Hematopoietic multipotent progenitor cell (in vitro differentiated cells): ENCODE results near the gene RCAN2. TPM values are rescaled to one million over a fixed set of nuclear protein-coding genes. Genes with fewer than 3 reads are reported as not detected.

ENCODE experiments used
- DNase-seq, 3 donors: peaks; one replicate each; pipeline ENCODE4 v3.0.0-alpha.2; 2011 to 2015; ENCODE audit warnings: low read depth in 2 of 3, low spot score in 2 of 3
- total RNA-seq: library from RNA; depleted of rRNA; stranded (reverse); fragments of >200 nt; gene quantifications from one replicate; pipeline ENCODE4 v1.2.3, GENCODE V29; 2012

RCAN2 gene
- total RNA-seq, 1 donor: under 0.01 TPM

DNA sequence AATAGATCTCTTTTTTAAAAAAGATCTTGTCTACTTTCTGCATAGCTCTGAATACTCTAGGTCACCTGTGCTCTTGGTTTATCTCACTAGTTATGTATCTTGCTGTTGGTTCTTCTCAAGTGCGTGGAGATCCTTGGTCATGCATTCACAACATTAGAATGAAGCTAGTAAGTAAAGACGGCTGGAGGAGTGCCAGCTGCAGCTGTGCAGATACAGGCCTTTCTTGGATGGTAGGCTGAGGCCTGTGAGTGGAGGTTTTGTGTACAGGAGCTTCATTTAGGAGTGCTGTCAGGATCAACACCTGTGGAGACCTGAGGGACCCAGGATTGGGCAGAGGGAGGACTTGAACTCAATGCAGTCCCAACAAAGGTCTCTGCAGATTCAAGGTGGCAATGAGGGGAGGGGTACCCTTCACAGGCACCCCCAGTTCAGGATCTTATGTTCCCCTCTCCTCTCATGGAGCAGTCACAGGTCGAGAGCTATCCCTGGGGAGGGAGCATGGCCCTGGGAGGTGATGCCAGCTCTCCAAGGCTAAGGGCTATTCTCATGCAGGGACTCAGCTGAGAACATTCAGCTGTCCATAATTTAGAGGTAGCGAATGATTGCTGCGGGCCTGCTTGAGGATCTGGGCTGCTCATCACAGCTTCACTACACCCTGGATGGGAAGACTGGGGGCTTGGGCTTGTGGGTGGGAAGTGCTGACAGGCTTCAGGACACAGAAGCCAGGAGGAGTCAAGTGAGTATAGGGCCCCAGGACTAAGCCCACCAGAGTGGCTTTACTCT, 221.6 kb downstream of the RCAN2 start:
- DNase-seq: no peak

DNA sequence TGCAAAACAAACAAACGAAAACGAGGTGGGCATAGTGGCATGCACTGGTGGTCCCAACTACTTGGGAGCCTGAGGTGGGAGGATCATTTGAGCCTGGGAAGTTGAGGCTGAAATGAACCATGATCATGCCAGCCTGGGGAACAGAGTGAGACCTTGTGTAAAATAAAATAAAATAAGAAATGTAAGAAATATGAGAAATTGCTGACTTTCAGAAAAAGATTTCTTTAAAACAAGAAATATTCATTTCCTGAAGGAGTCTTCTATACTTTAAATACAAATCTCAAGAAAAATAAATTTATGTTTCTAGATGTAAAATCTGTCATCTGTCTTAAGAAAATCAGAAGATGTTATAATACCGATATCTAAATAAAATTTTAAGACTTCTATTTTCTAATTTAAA, 223.7 kb downstream of the RCAN2 start:
- DNase-seq: no peak

DNA sequence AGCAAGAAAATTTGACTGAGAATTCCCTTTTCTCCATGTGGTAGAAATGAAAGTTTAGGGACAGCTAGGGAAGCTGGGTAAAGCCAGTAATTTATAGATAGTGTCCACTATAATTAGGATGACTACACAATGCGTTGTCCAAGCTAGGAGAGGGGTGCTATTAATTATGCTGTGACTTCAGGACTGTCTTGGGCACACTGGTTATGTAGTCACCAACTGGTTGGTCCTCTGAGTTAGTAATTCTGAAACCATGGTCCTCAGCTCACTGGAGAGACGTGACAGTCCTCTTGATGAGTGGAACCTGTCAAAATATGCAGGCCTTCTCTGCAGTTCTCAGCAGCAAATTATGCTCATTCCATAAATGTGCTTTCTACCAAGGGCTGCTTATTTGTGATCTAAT, 225.9 kb downstream of the RCAN2 start:
- no peak for DNase-seq

DNA sequence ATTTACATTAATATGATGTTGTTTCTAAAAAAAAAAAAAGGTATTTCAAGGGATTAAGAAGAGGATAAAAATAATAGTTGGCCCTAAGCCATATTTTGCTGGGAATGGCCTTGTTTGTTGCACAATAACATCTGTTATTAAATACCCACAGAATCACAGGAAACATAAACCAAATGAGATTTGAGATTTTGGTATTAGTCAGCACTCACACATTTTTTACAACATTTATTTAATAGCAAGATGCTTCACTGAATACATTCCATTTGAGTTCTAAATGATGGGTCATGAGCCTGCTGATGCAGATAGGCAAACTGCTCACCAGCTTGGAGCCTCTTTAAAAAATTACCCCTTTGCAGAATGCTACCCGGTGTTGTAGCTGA, 227.6 kb downstream of the RCAN2 start:
- peak in 2 of 3 donors; percentile 25 to 57 for DNase-seq

DNA sequence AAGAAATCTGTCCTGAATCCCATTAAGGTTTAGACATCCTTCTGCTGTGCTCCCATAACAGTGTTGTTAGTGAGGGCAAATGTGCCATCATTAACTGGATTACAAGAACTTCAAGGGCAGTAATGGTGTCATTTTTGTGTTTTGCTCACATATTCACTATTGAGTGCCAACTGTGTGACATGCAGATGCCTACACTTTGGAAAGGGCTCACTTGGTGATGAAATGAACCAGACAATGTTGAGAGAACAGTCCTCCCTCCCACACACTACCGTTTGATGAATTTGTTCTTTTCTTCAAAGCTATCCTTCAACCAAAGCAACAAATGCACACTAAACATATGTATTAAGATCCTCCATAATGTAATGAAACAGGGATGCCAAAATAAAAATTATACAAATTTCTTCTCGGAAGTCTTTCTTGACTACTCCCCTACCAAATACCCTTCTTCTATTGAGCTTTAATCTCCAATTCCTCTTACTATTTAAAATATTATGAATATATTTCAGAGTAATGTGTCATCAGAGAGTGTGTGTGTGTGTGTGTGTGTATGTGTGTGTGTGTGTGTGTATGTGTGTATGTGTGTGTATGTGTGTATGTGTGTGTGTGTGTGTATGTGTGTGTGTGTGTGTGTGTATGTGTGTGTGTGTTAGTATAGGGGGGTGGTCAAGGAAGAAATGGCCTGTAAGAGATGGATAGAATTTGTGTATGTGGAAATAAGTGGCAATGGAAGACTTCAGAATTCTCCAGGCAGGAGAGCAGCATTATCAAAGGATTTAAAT, 228.1 kb downstream of the RCAN2 start:
- DNase-seq: no peak

DNA sequence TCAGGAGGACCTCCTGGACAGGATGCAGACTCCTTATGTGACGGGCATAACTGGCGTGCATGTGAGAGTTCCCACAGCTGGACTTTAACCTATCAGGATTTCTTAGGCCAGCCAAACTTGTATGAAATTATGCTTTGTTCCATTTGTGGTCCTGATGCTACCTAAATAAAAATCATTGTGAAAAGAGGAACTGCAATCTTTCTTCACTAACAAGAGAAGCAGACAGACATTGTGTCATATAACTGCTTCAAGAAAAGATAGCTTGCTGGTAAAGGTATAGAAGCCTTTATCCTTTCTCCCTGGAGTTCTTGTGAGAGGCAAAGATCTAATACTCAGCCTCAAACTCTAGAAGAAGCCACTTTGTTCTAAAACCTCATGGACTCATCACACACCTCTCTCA, 233.0 kb downstream of the RCAN2 start:
- DNase-seq: no peak

DNA sequence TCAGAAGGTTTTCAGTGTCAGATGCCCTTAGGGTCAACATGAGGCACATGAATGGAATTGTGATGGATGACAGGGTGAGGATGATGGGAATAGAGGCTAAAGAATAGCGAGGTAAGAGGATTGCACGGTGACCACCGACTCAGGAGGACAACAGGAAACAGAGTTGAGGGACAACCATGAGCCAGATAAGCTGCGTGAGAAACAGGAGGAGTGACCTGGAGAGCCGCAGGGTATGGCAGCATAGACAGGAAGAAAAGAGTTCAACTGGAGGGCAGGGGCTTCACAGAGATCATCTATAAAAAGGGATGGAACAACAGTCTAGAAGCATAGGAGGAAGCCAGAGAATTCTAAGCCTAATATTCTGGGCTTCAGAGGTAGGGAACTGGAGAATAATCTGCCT, 235.7 kb downstream of the RCAN2 start:
- DNase-seq: no peak

DNA sequence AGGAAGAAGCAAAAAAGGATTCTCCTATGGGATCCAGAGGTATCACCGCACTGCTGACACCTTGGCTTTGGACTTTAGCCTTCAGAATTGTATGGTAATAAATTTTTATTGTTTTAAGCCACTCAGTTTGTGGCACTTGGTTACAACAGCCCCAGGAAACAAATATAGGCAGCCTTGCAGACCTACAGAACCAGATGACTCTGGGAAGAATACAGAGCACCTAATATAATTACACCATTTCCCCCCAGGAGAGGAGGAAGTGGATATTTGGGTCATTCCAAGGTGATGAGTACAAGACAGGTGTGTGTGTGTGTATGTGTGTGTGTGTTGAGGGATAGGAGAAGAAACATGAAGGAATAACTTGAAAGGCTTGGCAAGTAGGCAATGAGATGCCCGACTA, 236.3 kb downstream of the RCAN2 start:
- no peak for DNase-seq

DNA sequence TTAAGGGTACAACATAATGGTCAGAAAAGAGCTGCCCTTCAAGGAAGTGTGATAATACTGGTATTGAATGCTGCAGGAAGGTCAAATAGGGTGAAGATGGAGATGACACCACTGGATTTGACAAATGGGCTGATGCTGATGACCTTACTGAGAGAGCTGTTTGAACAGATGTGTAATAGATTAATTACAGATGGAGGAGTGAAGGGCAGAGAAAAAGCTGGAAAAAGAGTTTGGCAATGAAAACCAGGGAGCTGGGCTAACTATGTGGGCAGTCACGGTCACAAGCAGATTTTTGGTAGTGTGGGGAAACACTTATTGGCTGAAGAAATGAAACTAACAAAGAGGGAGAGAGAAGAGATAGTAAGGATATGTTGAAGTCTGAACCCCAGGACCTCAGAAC, 236.9 kb downstream of the RCAN2 start:
- DNase-seq: no peak

DNA sequence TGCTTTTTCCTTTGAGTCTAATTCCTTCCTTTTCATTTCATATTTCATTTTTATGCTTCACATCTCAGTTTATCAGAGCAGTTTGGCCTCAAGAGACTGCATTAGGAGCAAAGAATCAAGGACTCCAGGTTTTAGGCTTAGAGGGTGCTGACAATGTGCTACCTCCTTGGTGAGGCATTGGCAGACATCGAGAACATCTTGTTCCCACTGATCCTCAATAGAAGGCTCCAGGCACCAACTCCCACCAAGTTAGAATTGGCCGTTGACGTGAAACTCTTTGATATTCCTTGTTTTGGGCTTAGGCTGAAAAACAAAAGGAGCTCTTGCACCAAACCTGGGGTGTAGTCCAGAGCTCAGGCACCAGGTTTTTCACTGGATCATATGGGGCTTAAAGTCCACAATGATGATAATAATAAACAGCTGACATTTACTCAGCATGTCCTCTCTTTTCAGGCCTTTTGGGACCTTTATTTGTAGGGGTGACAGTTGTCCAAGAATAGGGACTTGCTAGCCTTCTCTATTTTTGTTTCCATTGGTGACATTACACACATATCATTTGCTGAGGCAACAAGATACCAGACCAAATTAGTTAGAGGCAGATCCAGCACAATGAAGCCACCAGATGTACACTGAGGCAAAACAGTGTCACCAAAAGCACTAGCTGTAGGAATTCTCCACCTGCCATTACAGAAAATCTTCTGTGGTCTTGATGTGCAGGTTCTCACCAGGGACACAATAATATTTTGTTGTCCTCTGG, 239.5 kb downstream of the RCAN2 start:
- DNase-seq: no peak

DNA sequence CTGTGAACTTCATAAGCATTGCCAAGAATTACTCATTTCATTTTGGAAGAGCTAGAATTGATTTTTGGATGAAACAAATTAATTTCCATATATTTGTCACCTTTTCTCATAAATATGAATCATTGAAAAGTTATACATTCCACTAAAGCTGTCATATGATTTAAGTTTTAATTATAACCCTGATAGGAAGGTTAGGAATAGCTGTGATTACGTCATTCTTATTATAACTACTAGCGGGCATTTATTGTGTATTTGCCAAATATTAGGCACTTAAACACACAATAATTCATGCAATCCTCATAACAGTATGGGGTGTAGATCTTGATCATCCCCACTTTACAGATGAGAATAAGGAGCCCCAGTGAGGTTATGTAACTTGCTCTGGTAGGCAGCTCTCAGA, 243.1 kb downstream of the RCAN2 start:
- DNase-seq: no peak

DNA sequence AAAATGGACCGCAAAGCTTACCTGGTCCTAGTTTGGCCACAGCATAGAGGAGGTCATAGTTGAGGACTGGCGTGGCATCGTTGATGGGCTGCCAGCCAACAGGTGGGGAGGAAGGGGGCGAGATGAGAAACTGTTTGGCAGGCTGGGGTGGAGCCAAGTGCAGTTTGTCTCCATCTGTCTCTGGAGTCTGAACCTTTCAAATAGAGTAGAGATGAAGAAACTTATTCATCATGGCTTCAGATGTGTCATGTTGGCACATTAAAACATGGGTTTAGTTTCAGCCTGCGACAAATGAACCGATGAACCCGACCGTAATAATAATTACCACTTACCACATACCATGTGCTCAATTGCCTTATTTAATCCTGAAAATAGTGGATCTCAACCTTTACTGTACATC, 244.5 kb downstream of the RCAN2 start:
- no peak for DNase-seq

DNA sequence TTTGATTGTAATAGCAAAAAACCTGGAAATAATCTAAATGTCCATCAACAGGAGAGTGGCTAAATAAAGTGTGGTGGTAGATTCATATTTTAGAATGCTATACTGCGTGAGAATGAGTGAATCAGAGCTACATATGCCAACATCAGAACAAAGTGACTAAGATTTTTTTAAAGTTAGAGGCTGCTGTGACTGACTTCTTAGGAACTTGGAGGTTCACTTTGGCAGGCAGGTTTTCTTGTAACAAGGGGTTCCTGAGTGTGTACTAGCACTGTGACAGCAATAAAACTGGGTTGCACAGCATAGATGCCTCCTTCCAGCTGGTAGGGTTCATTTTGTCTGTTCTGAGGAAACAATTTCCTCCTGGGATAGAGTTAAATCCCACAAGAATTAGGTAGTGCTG, 245.2 kb downstream of the RCAN2 start:
- no peak for DNase-seq

DNA sequence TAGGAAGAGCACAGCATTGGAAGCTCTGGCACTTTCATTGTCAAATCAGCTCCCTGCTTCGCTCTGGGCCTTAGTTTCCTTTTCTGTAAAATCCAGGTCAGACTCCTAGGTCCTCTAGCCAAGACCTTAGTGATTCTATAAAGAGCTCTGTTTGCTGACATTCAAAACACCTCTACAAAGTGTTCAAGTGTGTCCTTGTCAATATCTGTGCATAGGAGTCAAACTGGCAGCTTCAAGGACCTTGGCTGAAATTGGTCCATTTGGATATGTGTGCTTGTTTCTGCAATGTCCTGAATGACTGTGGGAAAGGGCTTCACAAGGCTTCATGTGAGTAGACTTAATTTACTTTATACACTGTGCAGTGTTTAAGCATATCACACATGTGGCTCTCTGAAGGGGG, 246.6 kb downstream of the RCAN2 start:
- no peak for DNase-seq

DNA sequence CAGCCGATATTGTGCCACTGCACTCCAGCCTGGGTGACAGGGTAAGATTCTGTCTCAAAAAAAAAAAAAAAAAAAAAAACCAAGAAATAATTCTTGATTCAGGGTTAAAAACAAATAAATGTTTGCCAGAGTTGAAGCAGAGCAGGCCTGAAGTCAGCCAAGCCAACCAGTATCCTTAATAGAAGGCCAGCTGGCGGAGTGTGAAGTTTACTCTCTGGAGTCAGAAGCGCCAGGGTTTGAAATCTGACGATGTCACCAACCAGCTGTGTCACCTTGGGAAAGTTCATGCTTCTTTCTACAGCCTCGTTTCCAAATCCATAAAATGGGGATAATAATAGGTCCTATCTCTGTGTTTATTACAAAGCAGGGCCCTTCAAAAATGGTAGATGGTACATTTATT, 247.5 kb downstream of the RCAN2 start:
- no peak for DNase-seq

DNA sequence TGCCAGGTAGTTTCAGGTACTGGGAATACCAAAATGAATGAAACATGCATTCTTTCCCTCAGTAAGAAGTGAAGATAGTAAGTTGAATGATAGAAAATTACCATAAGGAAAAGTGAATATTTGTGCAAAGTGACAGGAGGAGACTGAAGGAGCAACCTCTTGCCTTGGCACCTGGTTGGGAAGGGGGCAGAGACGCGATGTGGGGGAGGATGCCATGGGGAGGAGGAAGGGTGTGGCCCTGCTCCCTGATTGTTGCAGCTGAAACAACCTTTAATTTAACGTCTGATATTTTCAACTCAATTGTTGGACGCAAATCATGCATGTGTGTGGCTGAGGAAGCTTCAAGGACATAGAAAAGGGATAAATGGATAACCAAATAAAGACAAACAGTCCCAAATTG, 248.3 kb downstream of the RCAN2 start:
- no peak for DNase-seq

DNA sequence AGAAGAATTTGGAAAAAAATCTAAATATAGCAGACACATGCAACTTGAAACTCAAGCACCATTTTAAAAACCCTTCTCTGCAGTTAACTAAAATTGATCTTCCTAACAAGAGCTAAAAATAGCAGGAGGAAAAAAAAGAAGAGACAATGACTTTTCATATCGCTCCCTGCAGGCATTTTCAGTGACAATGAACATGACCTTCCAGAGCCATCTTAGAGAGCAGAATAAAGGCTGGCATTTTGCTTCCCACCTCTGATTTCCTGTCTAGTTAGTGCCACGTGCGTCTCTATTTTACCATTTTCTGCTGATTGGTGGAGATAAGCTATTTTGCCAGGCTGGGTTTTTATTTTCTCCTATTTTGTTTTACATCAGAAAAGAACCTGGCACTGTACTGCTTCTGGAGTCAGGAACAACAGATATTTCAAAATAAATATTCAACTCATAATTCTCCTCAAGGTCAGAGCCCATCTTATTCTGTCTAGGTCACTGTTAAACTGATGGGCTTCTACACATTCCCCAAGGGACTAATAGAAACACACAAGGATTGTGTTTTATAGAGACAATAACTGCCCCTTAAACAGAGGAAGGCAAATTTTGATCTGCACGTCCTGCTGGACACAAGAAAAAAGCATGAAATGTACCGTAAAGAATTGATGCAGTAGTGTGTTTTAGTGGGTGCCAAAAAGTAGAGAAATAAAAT, 250.2 kb downstream of the RCAN2 start:
- DNase-seq: no peak

DNA sequence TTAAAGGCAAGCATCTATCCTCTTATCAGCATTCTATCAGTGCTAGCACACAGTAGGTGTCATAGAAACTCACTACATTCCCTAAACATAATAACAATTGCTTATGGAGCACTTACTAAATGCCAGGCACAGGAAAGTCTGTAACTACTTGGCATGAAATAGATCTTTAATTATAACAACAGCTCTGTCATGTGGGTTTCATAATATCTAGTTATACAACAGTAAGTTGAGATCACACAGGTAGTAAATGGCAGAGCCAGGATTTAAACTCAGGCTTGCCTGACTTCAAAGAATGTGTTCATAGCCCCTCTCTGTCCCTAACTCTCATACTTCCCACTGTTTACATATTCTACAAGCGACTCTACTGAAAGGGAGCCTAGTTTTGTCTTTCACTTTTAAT, 254.5 kb downstream of the RCAN2 start:
- no peak for DNase-seq

DNA sequence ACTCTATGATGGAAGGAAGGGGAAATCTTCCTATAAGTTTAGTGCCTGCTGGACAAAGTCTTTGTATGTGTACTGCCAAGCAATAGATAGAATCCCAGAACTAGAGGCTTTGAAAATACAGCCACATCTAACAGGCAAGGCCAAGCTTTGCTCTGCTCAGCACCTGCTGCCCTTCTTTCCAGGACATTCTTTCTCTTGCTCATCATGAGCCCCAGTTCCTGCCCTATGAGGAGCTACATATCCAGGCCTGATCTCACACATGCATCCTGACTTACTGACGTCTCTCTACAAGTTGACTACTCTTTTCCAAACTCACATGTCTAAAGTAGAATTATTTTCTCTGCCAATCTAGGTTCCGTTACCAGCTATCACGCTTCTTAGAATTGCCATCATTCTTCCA, 256.0 kb downstream of the RCAN2 start:
- DNase-seq: no peak

DNA sequence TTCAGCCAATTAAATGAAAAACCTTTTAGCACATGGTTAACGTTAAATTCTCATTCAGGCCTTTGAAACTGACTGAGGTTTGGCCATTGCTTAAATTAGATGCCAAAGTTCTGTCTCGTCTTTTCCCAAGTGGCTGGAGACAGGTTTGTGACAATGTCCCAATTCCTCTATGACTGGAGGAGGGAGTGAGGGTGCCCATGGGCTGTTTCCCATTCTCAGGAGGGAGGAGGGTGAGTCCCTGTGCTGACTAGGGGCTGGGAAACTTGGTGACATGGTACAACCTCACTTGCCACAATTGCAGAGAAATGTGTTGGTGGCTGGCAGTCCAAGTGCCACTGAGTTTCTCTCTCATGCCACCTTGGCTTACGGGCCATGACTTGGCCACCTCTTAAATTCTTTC, 256.5 kb downstream of the RCAN2 start:
- DNase-seq: no peak

DNA sequence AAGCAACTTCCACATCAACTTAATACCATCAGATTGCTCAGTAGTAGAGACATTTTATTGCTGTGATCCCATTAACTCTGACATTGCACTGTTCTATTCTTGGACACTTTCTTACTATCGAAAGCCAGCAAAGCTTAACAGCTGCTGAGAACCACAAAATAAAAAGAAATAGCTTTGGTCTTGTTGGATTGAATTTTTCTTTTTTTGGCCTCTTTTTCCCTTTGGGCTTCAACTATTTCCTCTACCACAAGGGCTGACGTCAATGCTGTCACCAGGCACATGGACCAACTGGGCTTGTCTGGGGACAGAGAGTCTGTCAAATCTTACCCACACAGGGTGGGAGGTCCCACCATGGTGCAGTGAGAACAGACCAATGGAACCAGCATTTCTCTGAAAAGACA, 257.1 kb downstream of the RCAN2 start:
- DNase-seq: no peak
